Muscle layer of duodenum (tissue), 2 donors: ENCODE results near the gene PRSS57.
"Not testable (repeated sequence)": the region's sequence is repeated elsewhere in the genome, so short reads cannot be mapped to it uniquely, and the experiment has no call there.

Experiments
- H3K27ac ChIP-seq: one replicate; pipeline ENCODE4 v1.7.0; 2013; ENCODE audit warnings: mild to moderate bottlenecking, low read length
- H3K27me3 ChIP-seq: one replicate; pipeline ENCODE4 v1.7.0; 2013; ENCODE audit warnings: low read depth, mild to moderate bottlenecking, control low read depth, low read length
- H3K36me3 ChIP-seq, 2 donors: one replicate each; pipeline ENCODE4 v1.7.0; 2013; ENCODE audit warnings: low read length in 2 of 2, control low read depth in 1 of 2, mild to moderate bottlenecking in 1 of 2; ENCODE audit not compliant: insufficient read depth in 2 of 2, control insufficient read depth in 1 of 2
- H3K4me1 ChIP-seq, 2 donors: one replicate each; pipeline ENCODE4 v1.7.0; 2013; ENCODE audit warnings: low read length in 2 of 2, mild to moderate bottlenecking in 2 of 2, control low read depth in 1 of 2, moderate library complexity in 1 of 2; ENCODE audit not compliant: insufficient read depth in 2 of 2, control insufficient read depth in 1 of 2
- H3K4me3 ChIP-seq, 2 donors: one replicate each; pipeline ENCODE4 v1.7.0; 2013; ENCODE audit warnings: low read length in 2 of 2, low read depth in 1 of 2, mild to moderate bottlenecking in 1 of 2
- H3K9me3 ChIP-seq, 2 donors: one replicate each; pipeline ENCODE4 v1.7.0; 2013; ENCODE audit warnings: low read length in 2 of 2, control low read depth in 1 of 2, mild to moderate bottlenecking in 1 of 2; ENCODE audit not compliant: control insufficient read depth in 1 of 2
- donor health status: healthy.

The PRSS57 gene

DNA sequence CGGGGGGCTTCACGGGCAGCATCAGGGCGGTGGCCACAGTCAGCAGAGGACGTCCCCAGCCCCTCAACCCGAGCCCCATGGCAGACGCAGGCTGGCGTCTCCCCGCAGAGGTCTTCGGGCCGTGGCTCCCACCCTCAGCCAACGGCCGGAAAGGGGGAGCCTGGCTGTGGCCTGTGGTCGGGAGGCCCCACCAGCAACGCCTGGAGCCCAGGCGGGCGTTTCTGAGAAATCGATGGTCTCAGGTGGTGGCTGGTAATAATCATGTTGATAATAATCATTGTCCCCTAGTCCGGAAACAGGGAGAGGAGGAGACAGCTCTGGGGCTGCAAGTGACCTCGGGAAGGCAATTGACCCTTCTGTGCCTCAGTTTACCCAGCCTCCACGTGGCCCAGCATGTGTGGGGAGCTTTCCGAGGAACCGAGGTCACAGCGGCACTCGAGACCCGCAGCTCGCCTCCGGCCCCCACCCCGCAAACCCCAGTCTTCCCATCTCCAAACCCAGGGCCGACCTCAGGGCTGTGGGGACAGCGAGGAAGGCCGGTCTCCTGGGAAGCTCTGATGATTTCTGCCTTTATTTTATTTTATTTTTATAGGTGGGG lies at the start of gene PRSS57:
Gene PRSS57 (minus strand): TSS at position 101 of the 598 bp plus-strand sequence. CDS start 22 bp downstream, at position 79.
- Histone ChIP-seq H3K4me3 (no peak within 1 kb of the TSS), H3K27ac (no peak within 1 kb of the TSS)

DNA sequence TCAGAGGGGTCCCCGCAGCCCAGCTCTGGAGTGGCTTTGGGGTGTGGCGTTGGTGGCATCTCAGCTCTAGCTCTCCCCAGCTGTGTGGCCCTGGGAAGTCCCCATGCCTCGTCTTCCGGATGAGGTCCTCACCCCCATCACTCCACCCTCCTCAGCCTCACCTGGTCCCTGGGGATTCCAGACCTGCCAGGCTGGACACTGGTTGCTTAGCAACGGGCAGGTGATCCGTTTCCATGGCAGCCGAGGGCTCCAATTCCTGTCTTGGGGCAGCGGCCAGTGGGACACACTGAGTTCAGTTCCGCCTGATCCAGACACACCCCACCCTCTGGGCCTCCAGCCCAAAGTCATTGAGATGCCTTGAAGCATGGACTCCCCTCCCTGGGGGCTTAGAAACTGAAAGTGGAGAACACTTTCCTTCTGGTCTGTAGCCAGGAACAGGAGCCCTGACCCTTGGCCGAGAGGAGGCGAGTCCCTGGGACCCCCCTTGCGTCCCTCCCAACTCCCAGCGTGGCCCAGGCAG lies 48.0 kb upstream of the PRSS57 start:
- peak overlapping the region; percentile 69 for H3K27ac ChIP-seq

More for the DNA sequence above, at the start of gene PRSS57:
- Histone ChIP-seq H3K36me3 (no peaks in the 10 kb centered on the region), H3K9me3 (no peaks in the 10 kb centered on the region), H3K27me3 (peaks cover 3% of the 10 kb centered on the region), H3K4me1 (no peaks in the 10 kb centered on the region)

GRCh38 chr19:742540-743075 lies 47.4 kb upstream of the PRSS57 start:
- peaks cover 0 to 19% of the 10 kb centered on the region in 2 donors for H3K36me3 ChIP-seq
- peak overlapping the region; percentile 69 for H3K27ac ChIP-seq
- no peak overlapping the region for H3K4me3 ChIP-seq
- no peaks in the 10 kb centered on the region for H3K27me3 ChIP-seq
- H3K4me1 ChIP-seq: peaks cover 0 to 3% of the 10 kb centered on the region in 2 donors
- peaks cover 0 to 4% of the 10 kb centered on the region in 2 donors for H3K9me3 ChIP-seq

More for the DNA sequence above, 48.0 kb upstream of the PRSS57 start:
- Histone ChIP-seq H3K4me1 (peaks cover 0 to 3% of the 10 kb centered on the region in 2 donors), H3K27me3 (no peaks in the 10 kb centered on the region), H3K4me3 (no peak overlapping the region), H3K9me3 (peaks cover 0 to 7% of the 10 kb centered on the region in 2 donors), H3K36me3 (peaks cover 0 to 26% of the 10 kb centered on the region in 2 donors)

DNA sequence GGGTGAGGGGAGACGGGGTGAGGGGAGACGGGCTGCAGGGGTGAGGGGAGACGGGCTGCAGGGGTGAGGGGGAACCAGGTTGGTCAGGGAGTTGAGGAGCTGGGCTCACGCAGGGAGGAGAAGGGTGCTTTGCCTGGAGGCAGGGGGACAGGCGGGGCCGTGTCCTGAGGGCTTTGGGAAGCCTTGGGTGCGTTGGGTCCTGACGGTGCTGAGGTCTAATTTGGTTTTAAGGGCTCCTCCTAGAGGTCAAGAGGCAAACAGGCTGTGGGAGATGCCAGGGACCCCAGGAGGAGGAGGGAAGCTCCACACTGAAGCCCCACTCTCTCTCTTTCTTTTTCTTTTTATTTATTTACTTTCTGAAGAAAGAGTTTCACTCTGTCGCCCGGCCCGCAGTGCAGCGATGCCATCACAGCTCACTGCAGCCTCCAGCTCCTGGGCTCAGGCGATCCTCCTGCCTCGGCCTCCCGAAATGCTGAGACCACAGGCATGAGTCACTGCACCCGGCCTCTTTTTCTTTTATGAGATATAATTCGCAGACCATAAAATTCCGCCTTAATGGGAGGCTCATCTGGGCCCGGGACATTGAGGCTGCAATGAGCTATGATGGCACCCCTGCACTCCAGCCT lies 46.4 kb upstream of the PRSS57 start:
- peaks cover 0 to 3% of the 10 kb centered on the region in 2 donors for H3K4me1 ChIP-seq
- peaks cover 0 to 11% of the 10 kb centered on the region in 2 donors for H3K36me3 ChIP-seq
- H3K27ac ChIP-seq: no peak overlapping the region
- no peaks in the 10 kb centered on the region for H3K27me3 ChIP-seq
- no peak overlapping the region for H3K4me3 ChIP-seq
- H3K9me3 ChIP-seq: no peaks in the 10 kb centered on the region

DNA sequence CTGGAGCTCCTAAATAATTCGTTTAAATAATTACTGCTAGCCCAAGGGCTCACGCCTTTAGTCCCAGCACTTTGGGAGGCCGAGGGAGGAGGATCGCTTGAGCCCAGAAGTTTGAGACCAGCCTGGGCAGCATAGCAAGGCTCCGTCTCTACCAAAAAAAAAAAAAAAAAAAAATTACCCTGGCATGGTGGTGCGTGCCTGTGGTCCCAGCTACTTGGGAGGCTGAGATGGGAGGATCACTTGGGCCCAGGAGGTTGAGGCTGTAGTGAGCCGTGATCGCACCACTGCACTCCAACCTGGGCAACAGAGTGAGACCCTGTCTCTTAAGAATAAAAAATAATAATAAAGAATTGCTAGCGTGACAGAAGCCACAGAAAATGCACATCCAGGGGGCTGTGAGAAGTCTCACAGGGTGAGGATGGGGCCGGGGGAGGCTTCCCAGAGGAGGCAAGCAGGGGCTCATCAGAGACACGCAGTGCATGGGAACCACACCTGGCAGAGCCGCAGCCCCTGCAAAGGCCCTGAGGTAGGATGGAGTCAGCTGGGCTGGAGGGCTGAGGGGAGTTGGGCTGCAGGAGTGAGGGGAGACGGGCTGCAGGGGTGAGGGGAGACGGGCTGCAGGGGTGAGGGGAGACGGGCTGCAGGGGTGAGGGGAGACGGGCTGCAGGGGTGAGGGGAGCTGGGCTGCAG lies 45.7 kb upstream of the PRSS57 start:
- not testable (repeated sequence) for H3K27ac ChIP-seq, H3K4me3 ChIP-seq, H3K36me3 ChIP-seq, H3K4me1 ChIP-seq, H3K9me3 ChIP-seq, H3K27me3 ChIP-seq

DNA sequence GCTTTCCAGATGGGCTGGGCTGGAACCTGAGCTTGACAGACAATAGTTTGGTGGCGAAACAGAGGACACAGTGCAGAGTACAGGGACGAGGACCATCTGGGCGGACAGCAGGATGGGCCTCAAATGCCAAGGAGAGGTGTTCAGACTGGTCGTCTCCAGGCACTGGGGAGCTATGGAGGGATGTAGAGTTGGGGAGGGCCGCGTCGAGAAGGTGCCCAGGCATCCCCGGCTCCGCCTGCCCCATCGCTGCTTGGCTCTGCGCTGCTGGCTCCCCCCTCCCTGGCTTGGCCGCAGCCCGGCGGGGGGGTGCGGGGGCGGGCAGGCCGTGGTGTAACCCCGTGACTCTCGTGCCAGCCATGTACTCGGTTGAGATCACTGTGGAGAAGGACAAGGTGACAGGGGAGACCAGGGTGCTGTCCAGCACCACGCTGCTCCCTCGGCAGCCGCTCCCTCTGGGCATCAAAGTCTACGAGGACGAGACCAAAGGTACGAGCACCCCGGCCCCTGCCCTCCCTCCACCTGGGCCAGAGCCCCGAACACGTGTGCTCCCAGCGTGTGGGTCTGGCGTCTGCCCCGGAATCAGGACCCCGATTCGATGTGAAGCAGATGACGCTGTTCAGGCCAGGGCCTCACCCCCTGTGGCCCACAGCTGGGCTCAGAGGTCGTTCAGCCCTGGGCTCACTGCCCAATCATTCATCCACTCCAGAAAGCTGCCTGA lies 44.9 kb upstream of the PRSS57 start:
- H3K4me1 ChIP-seq: peaks cover 0 to 3% of the 10 kb centered on the region in 2 donors
- peaks cover 0 to 4% of the 10 kb centered on the region in 2 donors for H3K36me3 ChIP-seq
- H3K4me3 ChIP-seq: no peak overlapping the region
- no peak overlapping the region for H3K27ac ChIP-seq
- H3K9me3 ChIP-seq: no peaks in the 10 kb centered on the region
- H3K27me3 ChIP-seq: no peaks in the 10 kb centered on the region

GRCh38 chr19:738509-739128 lies 43.4 kb upstream of the PRSS57 start:
- Histone ChIP-seq H3K4me3 (no peak overlapping the region), H3K4me1 (peaks cover 3 to 4% of the 10 kb centered on the region in 2 donors), H3K36me3 (peaks cover 0 to 4% of the 10 kb centered on the region in 2 donors), H3K9me3 (no peaks in the 10 kb centered on the region), H3K27me3 (no peaks in the 10 kb centered on the region), H3K27ac (no peak overlapping the region)

- Histone ChIP-seq H3K4me1 (peaks cover 0 to 4% of the 10 kb centered on the region in 2 donors), H3K27me3 (no peaks in the 10 kb centered on the region), H3K27ac (no peak overlapping the region), H3K9me3 (no peaks in the 10 kb centered on the region), H3K36me3 (peaks cover 0 to 4% of the 10 kb centered on the region in 2 donors), H3K4me3 (no peak overlapping the region)
These were observed 42.4 kb upstream of the PRSS57 start for GRCh38 chr19:737591-738093.

- Histone ChIP-seq H3K9me3 (no peaks in the 10 kb centered on the region), H3K4me3 (no peak overlapping the region), H3K36me3 (peaks cover 0 to 4% of the 10 kb centered on the region in 2 donors), H3K27ac (no peak overlapping the region), H3K27me3 (no peaks in the 10 kb centered on the region), H3K4me1 (peaks cover 0 to 4% of the 10 kb centered on the region in 2 donors)
These were observed 40.9 kb upstream of the PRSS57 start for GRCh38 chr19:736125-736524.

DNA sequence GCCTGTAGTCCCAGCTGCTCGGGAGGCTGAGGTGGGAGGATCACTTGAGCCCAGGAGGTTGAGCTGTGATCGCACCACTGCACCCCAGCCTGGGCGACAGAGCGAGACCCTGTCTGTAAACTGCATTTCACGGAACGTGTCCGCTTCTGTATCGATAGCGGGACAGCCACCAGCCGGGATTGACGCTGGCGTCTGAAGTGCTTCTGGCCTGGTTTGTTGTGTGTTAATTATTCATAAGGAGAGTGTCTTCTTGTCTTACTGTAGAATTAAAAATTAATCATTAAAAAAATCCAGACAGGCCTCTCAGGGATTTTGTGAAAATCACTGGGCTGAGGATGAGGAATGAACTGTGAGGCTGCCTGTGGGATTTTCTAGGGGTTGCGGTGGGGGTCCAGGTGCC lies 39.5 kb upstream of the PRSS57 start:
- peaks cover 0 to 4% of the 10 kb centered on the region in 2 donors for H3K4me1 ChIP-seq
- no peaks in the 10 kb centered on the region for H3K9me3 ChIP-seq
- no peaks in the 10 kb centered on the region for H3K36me3 ChIP-seq
- H3K27ac ChIP-seq: no peak overlapping the region
- no peak overlapping the region for H3K4me3 ChIP-seq
- no peaks in the 10 kb centered on the region for H3K27me3 ChIP-seq
